Heart left ventricle (tissue), 16 donors: ENCODE results near the gene TDRD10. TPM values are rescaled to one million over a fixed set of nuclear protein-coding genes. Genes with fewer than 3 reads are reported as not detected.

ENCODE experiments used
- ATAC-seq, 4 donors: fragments of 200-7000 bp; cut with Tn5 transposase; one replicate each; pipeline ENCODE4 v1.9.1; 2020 to 2022; ENCODE audit warnings: moderate library complexity in 4 of 4, mild to moderate bottlenecking in 3 of 4, moderate number of reproducible peaks in 1 of 4
- DNase-seq, 5 donors: peaks; one replicate each; pipeline ENCODE4 v3.0.0-alpha.2; 2020
- H3K27ac ChIP-seq, 12 donors: fragments of 200-600 bp; sonication (generic) in 4 of 12; one replicate each; pipeline versions ENCODE4 v1.5.0 to v1.8.0; 2016 to 2022; ENCODE audit warnings: mild to moderate bottlenecking in 2 of 12
- H3K27me3 ChIP-seq, 9 donors: fragments of 200-600 bp; sonication (generic) in 2 of 9; one replicate each; pipeline versions ENCODE4 v1.5.1 to v1.8.0; 2016 to 2022; ENCODE audit warnings: mild to moderate bottlenecking in 3 of 9
- H3K36me3 ChIP-seq, 9 donors: fragments of 200-600 bp; sonication (generic) in 2 of 9; one replicate each; pipeline versions ENCODE4 v1.5.0 to v1.8.0; 2018 to 2022; ENCODE audit warnings: mild to moderate bottlenecking in 2 of 9
- H3K4me1 ChIP-seq, 12 donors: fragments of 200-600 bp; sonication (generic) in 4 of 12; one replicate each; pipeline versions ENCODE4 v1.5.0 to v1.8.0; 2016 to 2022; ENCODE audit warnings: mild to moderate bottlenecking in 3 of 12
- H3K4me3 ChIP-seq, 12 donors: fragments of 200-600 bp; sonication (generic) in 4 of 12; one replicate each; pipeline versions ENCODE4 v1.5.0 to v1.8.0; 2017 to 2022; ENCODE audit warnings: mild to moderate bottlenecking in 9 of 12, moderate library complexity in 4 of 12
- H3K9me3 ChIP-seq, 12 donors: fragments of 200-600 bp; sonication (generic) in 4 of 12; one replicate each; pipeline versions ENCODE4 v1.5.0 to v1.8.0; 2016 to 2022; ENCODE audit warnings: mild to moderate bottlenecking in 1 of 12
- CTCF ChIP-seq, 12 donors: fragments of 200-600 bp; sonication (generic) in 4 of 12; IDR thresholded peaks; one replicate each; pipeline versions ENCODE4 v1.5.0 to v1.8.0; 2018 to 2022; ENCODE audit warnings: antibody characterized with exemption in 12 of 12, mild to moderate bottlenecking in 5 of 12
- POLR2A ChIP-seq, 2 donors: fragments of 450-650 bp; IDR thresholded peaks; one replicate each; pipeline ENCODE4 v1.6.1; 2017; ENCODE audit warnings: antibody characterized with exemption in 2 of 2, mild to moderate bottlenecking in 2 of 2, moderate library complexity in 2 of 2
- WGBS, 4 donors: extraction: QIAGEN DNeasy Blood & Tissue Kit in 2 of 4; methylation state at CpG; one replicate each; pipeline versions ENCODE4 v1.1.5 to v1.1.7; 2013 to 2018; 5-methylcytosine and 5-hydroxymethylcytosine counted together
- intact Hi-C, 10 donors: fragments of 100-400 bp; cut with DNase I; formaldehyde crosslinking; loops; one replicate each; pipeline versions ENCODE4 v1.11.1 to v1.14.2; 2022
- polyA plus RNA-seq, 2 donors: library from polyadenylated mRNA; stranded (reverse); fragments of 200-250 nt; gene quantifications; one replicate each; pipeline ENCODE4 v1.2.3, GENCODE V29; 2013
- total RNA-seq, 9 donors: library from RNA; depleted of rRNA in 2 of 9; stranded (reverse); fragments of >200 nt in 2 of 9; fragmentation: NEBNext Ultra II Directional in 3 of 9; extraction: Animal tissue kit (Norgen Biotek cat#: 25700) in 3 of 9; gene quantifications; one replicate each; pipeline versions ENCODE4 v1.1.0 to v1.2.4, GENCODE V29; 2016 to 2023
- donor health status: ischemic (EF 13 %, LVEDD 7.1; RV severe dilation, severe dysfunction).
- donor health status: healthy with polysubstance abuse.
- donor health status: DM: no; HTN: yes; CAD: no.
- donor health status: DM: no; HTN: no; CAD: no.
- donor health status: ischemic (EF 25% LVEDD 6.9; RV normal size, moderate dysfunction).
- donor health status: ischemic (EF 25% LVEDD 5.7; RV mildly dilated, moderate dysfunction).
- donor health status: healthy.
- donor health status: DM: yes; HTN: yes; CAD: no.
- donor health status: ischemic (EF 35%, LVEDD 5.7; RV mildly dilated, moderate dysfunction).
- donor health status: nonischemic (EF 11% LVEDD 7.7; RV severe dilation, severe dysfunction).
- donor health status: DM: yes; HTN: yes; CAD: no.
- donor health status: PGD.
- donor health status: ischemic (EF 29% LVEDD 5.4; RV normal size, mild dysfunction).
- donor health status: nonischemic (EF 23%, LVEDD 6.1; RV moderate dilation, normal function).

The TDRD10 gene
- total and polyA plus RNA-seq, 11 donors = 0.71 to 3.4 (median 1.9) TPM

DNA sequence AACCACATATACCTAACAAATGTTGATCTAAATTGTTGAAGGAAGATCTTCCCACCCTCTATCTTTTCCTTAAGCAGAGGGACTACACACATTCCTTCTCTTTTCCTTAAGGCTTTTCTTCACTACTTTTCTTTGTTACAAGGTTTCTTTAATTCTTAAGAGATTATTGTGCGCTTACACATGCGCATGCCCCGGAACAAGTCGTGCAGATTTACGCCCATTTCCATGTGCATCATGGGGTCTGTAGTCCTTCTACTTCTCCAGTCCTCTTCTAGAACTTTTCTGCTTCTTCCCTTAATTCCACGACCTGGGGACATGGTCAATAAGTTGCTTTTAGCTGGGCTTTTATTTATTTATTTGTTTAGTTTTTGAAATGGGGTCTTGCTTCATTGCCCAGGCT is 63.9 kb downstream of the TDRD10 start:
- intact Hi-C loops = loop anchor here in 5 of 10 donors (5.0 to 10.0 kb wide), 5 partner anchors 99 to 369 kb away; partner anchors contain the start of gene PMVK (in 1 of the 5)
- Histone ChIP-seq H3K36me3 (no peaks in the 10 kb centered on the region), H3K9me3 (no peaks in the 10 kb centered on the region), H3K27ac (no peak overlapping the region), H3K27me3 (peaks cover 0 to 28% (median 0%) of the 10 kb centered on the region in 9 donors), H3K4me3 (no peak overlapping the region), H3K4me1 (peaks cover 0 to 13% (median 7%) of the 10 kb centered on the region in 12 donors)
- TF ChIP-seq POLR2A (IDR thresholded peaks at IDR 0.05) (no peak), CTCF (IDR thresholded peaks at IDR 0.05) (no peak)
- DNase-seq (no peak), ATAC-seq (no peak)
- WGBS, 4 donors = 80 to 87% (median 84%) methylated on average over 6 of the region's 6 CpGs

DNA sequence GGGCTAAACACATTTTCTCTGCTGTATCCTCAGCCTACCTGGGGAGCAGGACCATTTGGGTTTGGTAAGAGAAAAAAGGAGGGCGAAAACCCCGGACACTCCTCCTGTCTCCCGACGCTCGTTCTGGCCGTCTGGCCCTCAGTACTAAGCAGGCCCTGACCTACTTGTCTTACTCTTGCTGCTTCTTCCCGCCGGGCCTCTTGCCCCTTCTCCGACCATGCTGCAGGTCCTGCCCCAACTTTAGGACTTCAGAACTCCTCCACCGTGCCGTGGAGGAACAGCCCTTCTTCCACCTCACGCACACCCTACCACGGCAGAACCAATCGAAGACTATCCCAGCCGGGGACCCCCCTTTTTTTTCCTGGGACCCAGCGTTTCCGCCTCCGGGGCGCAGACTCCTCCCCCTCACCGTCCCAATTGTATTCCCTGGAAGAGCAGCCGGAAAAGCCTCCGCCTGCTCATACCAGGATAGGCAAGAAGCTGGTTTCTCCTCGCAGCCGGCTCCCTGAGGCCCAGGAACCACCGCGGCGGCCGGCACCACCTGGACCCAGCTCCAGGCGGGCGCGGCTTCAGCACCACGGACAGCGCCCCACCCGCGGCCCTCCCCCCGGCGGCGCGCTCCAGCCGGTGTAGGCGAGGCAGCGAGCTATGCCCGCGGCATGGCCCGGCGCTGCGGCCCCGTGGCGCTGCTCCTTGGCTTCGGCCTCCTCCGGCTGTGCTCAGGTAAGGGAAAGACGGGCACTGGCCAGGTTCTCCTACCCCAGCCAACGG is 65.6 kb downstream of the TDRD10 start, which contains the start of gene CHRNB2:
Gene CHRNB2, plus strand, starts transcription at position 393 of the 771 bp plus-strand sequence. Its CDS starts 267 bp downstream, at position 660.
- TF ChIP-seq CTCF (IDR thresholded peaks at IDR 0.05) (no peak), POLR2A (IDR thresholded peaks at IDR 0.05) (no peak)
- H3K9me3 ChIP-seq = no peaks in the 10 kb centered on the region
- peaks cover 0 to 13% (median 7%) of the 10 kb centered on the region in 12 donors for H3K4me1 ChIP-seq
- intact Hi-C loops = loop anchor here in 5 of 10 donors (5.0 to 10.0 kb wide), 5 partner anchors 97 to 367 kb away; partner anchors contain the start of gene PMVK (in 1 of the 5)
- H3K27ac ChIP-seq = no peak within 1 kb of the TSS
- DNase-seq (peak; percentile 65 to 81 (median 66)), ATAC-seq (peak; percentile 68 to 98 (median 94))
- H3K27me3 ChIP-seq = peaks cover 0 to 28% (median 0%) of the 10 kb centered on the region in 9 donors
- peak within 1 kb of the TSS in 7 of 12 donors; percentile 8 to 30 (median 24) for H3K4me3 ChIP-seq
- 2 to 4% (median 3%) methylated on average over 42 to 53 of the region's 53 CpGs for WGBS, 4 donors
- H3K36me3 ChIP-seq = no peaks in the 10 kb centered on the region

DNA sequence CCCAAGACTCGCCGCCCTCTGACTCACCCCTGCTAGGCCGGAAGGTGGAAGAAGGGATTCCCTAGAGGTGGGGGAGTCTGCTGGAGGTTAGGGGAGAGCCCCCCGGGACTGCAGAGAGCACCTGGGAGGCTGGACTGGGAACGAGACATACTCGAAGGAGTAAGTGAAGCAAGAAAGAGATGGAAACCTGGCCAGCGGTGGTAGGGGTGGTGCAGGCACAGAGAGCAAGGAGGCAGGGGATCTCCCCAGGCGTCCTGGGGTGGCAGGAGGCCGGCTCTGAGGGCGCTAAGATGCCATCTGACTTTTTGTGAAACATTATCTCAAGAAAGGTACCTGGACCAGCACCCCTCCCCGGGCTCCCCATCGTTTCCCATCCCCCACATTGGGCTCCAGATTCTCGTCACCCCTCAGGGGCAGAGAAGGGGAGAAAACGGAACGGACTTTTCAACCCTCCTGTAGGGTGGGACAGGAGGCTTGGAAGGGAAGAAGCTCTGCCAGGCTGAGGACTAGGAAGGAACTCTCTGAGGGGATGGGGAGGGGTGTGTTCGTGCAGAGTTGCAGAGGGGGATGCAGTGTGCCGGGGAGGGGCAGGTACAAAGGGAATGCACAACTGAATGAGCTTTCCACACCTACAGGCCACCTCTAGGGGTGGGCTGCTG is 66.3 kb downstream of the TDRD10 start:
- ATAC-seq (peak in 1 of 4 donors; percentile 4), DNase-seq (no peak)
- WGBS, 4 donors = 32 to 41% (median 37%) methylated on average over 17 of the region's 17 CpGs
- H3K27ac ChIP-seq = no peak overlapping the region
- TF ChIP-seq CTCF (IDR thresholded peaks at IDR 0.05) = no peak
- TF ChIP-seq POLR2A (IDR thresholded peaks at IDR 0.05) = no peak
- intact Hi-C loops = loop anchor here in 5 of 10 donors (5.0 to 10.0 kb wide), 5 partner anchors 97 to 367 kb away; partner anchors contain the start of gene PMVK (in 1 of the 5)
- H3K9me3 ChIP-seq = no peaks in the 10 kb centered on the region
- peaks cover 0 to 28% (median 0%) of the 10 kb centered on the region in 9 donors for H3K27me3 ChIP-seq
- H3K36me3 ChIP-seq = no peaks in the 10 kb centered on the region
- H3K4me1 ChIP-seq = peaks cover 0 to 13% (median 7%) of the 10 kb centered on the region in 12 donors
- peak overlapping the region in 7 of 12 donors; percentile 8 to 28 (median 21) for H3K4me3 ChIP-seq
